Activated gamma-delta T cell (primary cell): ENCODE measurements around the gene BTBD18.
A peak's percentile ranks its signal among the peaks of the same experiment; 100 is the strongest.

Experiments
- DNase-seq: peaks from one replicate; lab custom pipeline; 2025; lab: John Stamatoyannopoulos, UW
- total RNA-seq, 2 donors: gene quantifications; one replicate each; lab custom pipeline; 2026; lab: John Stamatoyannopoulos, UW

Gene BTBD18, protein sequence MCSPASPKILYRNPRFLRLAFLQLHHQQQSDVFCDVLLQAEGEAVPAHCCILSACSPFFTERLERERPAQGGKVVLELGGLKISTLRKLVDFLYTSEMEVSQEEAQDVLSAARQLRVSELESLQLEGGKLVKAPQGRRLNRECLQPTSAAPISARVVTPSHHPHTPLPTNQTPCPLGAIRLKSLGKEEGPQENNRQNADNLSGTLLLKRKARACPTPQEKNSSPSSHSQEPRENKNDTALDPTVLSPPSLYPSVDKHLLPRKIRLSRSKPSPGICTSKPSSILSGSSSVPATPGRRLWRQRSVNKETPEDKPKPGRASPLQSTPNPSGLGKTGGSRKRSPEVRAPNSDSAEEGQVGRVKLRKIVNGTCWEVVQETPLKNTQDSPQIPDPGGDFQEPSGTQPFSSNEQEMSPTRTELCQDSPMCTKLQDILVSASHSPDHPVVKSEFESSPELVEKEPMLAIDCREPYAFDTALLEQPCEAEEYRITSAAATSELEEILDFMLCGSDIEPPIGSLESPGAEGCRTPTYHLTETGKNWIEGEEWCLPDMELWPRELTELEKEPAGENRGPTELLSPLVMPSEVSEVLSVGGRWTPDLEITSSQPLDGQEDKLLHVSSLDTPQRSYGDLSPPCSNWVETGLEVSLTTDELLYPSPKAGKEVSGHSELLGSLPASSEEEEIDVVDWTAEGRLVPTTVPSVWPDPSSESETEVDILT
- 0 to 0.04 reads per million in 2 donors for total RNA-seq

DNA sequence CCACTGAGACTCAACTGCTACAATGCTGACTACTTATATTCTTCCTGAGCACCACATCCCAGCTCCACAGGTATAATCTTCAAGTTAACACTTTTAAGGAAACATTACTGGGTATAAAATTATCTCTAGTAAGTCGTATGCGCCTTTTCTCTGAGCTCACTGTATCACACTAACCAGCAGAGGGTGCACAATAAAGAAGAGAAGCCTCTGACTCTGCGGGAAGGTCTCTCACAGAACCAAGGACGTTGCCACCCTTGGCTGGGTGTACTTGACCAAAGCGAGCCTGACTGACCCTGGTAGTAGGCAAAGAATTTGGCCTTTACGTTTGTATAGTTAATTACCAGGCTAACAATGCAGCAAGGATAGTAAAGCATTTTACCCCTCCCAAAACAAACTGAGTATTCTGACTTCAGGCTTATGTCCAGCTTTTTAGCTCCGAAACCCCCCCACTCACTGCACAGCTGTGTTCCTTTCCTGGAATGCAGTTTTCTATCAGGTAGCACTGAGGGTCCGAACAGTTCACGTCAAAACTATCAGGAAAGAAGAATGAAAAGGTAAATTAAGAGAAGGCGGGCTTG, at the start of gene BTBD18:
TSS of gene BTBD18 (minus strand) at position 144 of the 578 bp plus-strand sequence. CDS start 631 bp downstream, outside the sequence.
- no peak for DNase-seq

DNA sequence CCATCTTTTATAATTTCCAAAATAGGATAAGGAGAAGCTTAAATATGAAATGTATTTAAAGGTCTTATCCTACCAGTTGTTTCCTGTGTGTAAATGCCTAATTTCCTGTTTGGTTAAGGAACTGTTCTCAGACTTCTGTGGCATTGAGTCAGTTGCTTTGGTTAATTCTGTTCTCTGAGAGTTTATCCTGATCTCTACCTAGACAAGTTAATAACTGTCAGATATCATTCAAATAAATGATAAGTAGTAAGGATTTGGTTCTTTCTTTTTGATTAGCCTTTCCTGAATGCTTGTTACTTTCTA, 49.5 kb upstream of the BTBD18 start:
- no peak for DNase-seq

DNA sequence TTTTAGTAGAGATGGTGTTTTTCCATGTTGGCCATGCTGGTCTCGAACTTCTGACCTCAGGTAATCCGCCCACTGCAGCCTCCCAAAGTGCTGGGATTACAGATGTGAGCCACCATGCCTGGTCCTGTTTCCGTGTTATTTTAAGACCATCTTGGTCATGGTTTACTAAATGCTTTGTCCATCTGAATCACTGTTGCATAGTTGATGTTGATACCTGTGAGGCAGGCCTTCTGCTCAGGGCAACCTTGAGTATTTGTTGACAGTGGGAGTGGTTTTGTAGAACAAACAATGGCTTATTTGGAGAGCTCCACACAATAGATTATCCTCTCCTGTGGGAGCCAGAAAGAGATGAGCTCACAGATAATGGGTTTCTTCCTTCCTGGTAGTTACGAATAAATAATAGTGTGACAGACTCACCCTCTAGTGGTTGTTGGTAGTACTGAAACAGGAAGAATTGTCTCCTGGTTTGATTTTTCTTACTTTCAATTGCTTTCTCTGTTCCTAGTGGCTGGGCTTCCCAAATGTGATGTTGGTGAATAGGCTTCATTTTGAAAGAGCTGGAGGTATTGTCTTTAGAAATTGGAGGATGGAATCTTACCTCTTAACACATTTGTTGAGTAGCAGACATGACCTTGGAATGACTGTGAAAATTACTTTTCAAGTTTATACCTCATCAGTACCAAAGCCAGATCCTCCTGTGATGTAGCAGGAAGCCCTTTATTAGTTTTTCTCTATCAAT, 49.0 kb upstream of the BTBD18 start:
- no peak for DNase-seq

- no peak for DNase-seq
These were observed 47.4 kb upstream of the BTBD18 start for GRCh38 chr11:57798905-57799559.

DNA sequence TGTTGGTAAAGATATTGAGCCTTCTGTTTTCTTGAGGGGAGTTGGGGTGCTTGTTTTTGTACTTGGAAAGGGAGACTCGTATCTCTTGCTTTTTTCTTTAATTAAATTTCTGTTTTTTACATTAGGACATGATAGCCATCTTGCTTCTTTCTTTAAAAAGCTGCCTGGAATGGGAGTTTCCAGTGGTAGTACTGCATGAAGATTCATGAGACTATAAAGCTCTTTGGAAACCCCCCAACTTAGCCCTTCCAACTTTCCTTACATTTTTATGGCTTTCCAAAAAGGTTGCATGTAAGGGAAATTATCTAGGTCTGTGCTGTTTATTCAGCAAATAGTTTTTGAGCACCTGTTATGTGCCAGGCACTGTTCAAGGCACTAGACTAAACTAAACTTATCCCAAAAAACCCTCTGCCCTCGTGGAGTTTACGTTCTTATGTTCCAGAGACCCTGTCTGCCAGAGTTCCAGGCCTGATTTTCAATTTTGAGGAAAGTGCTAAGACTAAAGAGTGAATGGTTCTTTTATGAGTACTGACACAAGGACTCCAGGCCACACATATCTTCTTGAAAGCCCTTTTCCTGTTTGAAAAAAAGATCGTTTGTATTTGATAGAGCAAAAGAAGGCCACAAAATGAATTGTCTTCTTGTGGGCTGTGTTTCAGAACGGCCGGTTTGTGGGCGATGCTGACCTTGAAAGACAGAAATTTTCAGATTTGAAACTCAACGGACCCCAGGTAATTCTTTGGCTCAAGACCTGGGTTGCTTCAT, 41.9 kb upstream of the BTBD18 start:
- DNase-seq = no peak

GRCh38 chr11:57792870-57793269, 41.3 kb upstream of the BTBD18 start:
- DNase-seq = no peak

- peak; percentile 90 for DNase-seq
These were observed 40.5 kb upstream of the BTBD18 start for GRCh38 chr11:57792060-57792541.

GRCh38 chr11:57791321-57792059, 39.9 kb upstream of the BTBD18 start:
- DNase-seq = no peak

DNA sequence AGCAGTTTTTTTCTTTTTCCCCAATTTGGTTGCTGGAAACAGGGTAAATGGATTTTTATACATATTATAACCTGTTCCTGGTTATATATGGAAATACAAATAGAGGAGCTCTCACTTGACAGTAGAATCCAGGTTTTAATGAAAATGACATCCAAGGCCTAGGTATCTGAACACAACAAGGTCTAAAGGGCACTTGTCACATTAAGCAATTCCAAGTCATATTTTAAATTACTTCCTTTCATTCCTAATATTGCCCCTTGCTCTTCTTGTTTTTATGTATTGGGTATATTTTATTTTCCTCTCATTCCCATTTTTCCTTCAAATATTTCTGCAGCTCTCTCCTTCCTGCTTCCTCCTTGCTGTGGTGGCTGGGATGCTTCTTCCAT, 37.1 kb upstream of the BTBD18 start:
- DNase-seq = no peak

DNA sequence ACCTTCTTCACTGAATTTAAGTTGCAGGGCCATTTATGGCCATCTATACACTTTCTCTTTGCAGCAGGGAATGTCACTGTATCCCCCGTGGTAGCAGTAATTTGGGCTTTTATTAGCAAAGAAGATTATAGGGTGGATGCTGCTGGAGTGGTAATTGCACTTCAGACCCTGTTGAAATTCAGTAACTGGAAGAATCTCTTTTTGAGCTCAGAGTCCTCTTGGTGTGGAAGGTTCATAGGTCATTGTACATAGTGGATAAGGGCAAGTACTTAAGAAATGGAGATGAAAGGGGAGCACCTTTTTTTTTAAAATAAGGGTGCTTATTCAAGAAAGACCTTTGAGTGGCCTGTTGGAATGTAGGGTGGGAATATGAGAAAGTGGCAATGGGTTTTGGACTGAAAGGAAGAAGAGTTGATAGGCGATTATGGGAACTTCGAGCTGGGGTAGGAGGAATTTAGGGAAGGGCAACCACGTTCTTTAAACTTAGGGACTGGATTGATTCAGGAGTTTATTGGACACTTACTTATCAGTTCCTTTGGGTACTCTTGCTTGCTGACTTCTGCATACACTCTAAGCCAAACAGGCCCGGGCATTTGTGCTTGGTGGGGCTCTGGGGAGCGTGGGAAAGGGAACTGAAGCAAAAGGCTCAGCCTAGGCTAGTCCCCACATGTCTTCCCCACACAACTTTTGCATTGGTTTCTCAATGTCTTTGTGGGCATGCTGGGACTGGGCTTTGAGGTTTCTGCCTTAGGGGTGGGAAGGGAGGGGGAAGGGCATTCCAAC, 36.5 kb upstream of the BTBD18 start:
- no peak for DNase-seq

GRCh38 chr11:57787006-57787604, 35.5 kb upstream of the BTBD18 start:
- DNase-seq = no peak

- no peak for DNase-seq
These were observed 34.8 kb upstream of the BTBD18 start for GRCh38 chr11:57786436-57786835.

GRCh38 chr11:57785072-57785471, 33.5 kb upstream of the BTBD18 start:
- no peak for DNase-seq

DNA sequence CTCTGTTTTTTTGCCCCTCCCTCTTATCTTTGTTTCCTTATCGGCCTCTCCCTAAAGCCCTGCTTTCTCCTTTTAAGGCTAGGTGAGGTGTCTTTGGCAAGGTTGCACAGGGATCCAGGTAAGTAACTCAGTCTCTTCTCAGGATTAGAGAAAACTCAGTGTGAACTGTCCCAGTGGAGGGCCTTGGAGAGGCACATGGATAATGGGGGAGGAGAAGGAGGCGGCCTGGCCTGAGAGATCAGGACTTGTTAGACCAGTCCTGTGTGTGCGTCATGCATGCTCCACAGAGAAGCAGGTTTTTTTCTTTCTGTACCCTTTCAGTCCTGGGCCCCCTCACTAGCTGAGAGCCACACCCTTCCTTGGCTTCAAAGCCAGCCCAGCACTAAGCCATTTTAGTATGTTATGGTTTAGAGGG, 29.9 kb upstream of the BTBD18 start:
- no peak for DNase-seq

GRCh38 chr11:57779276-57779675, 27.7 kb upstream of the BTBD18 start:
- no peak for DNase-seq

- no peak for DNase-seq
These were observed 26.9 kb upstream of the BTBD18 start for GRCh38 chr11:57778318-57779037.

DNA sequence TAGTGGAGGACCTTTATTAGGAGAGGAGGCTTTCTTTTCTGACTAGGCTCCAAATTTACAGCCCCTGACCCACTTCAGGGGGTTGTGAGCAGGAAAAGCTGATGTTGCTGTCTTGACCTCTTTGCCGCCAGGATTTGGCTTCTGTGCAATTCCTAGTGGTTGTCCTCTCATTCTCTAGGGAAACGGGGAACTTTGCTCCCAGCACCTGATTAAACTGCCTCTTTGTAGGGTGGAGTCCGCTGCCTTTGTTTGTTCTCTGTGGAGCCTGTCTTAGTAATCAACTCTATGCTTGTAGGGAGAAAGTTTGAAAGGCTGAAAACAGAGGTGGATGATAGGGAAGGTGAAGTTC, 26.3 kb upstream of the BTBD18 start:
- DNase-seq = no peak

DNA sequence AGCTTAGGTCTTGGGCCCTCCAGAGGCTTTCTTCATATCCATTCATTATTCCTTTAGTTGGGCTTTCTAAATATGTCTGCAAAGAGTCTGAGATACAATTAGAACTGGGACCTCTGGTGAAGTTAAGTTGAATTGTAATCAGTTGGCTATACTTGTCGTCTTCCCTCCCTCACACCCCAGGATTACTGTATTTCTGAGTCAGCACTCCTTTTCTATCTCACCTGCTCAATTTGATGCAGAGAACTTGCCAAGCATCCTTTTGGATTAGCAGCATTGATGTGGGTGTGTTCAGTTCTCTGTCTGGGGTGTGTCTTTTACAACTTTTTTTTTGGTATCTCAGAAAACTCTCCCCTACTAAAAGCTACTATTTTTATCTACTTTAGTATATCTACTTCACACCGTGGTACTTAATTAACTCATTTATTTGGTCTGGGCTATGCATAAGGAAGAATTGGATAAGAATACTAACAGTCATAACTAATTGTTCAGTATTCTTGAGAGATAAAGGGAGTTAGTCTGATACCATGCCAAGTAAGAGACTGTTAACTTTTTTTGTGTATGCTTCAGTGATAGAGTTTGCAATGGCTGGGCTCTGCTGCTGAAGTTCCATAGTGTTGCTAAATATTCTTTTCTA, 25.1 kb upstream of the BTBD18 start:
- no peak for DNase-seq
